DOHH2 (cell line): ENCODE measurements around the gene RSU1.

Source experiments
- EZH2phosphoT487 ChIP-seq: fragments of 200-600 bp; sonication (generic); IDR thresholded peaks from 2 replicates; pipeline ENCODE4 v1.6.1; 2017; ENCODE audit warnings: borderline replicate concordance, mild to moderate bottlenecking, antibody characterized with exemption, low read length, moderate library complexity, mixed read lengths
- TF ChIP-seq, protein P1 (sequence below): fragments of 200-600 bp; sonication (generic); IDR thresholded peaks from one replicate; pipeline ENCODE4 v1.5.1; 2014; ENCODE audit warnings: antibody characterized with exemption, mild to moderate bottlenecking, low read depth, low read length; ENCODE audit not compliant: poor library complexity, severe bottlenecking

DNA sequence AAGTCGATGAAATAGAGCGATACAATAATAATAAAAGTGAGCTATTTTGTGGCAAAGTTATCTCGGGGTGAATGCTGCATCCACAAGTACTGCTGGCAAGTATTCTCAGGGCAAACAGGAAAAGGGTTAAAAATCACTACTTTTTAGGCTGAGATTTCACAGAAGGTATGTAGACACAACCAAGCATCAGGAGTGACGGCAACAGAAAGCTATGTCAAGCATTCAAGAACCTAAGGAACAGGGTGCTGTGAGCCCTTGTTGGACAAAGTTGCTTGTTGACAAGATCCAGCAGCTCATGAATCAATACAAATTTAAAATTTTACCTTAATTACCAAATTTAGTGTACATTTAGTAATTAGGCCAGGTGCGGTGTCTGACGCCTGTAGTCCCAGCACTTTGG, 254.3 kb downstream of the RSU1 start:
- TF ChIP-seq, protein P1, sequence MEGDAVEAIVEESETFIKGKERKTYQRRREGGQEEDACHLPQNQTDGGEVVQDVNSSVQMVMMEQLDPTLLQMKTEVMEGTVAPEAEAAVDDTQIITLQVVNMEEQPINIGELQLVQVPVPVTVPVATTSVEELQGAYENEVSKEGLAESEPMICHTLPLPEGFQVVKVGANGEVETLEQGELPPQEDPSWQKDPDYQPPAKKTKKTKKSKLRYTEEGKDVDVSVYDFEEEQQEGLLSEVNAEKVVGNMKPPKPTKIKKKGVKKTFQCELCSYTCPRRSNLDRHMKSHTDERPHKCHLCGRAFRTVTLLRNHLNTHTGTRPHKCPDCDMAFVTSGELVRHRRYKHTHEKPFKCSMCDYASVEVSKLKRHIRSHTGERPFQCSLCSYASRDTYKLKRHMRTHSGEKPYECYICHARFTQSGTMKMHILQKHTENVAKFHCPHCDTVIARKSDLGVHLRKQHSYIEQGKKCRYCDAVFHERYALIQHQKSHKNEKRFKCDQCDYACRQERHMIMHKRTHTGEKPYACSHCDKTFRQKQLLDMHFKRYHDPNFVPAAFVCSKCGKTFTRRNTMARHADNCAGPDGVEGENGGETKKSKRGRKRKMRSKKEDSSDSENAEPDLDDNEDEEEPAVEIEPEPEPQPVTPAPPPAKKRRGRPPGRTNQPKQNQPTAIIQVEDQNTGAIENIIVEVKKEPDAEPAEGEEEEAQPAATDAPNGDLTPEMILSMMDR = no peak
- TF ChIP-seq EZH2phosphoT487 = no peak
